Ishikawa (cell line): ENCODE measurements around the gene TEX10.

Experiments used
- CREB1 ChIP-seq: IDR thresholded peaks from 2 replicates; pipeline ENCODE4 v1.6.1; 2012; ENCODE audit warnings: low read depth
- MAX ChIP-seq: IDR thresholded peaks from 2 replicates; pipeline ENCODE4 v1.6.1; 2012
- NFIC ChIP-seq: IDR thresholded peaks from 2 replicates; pipeline ENCODE4 v1.6.1; 2012
- REST ChIP-seq: IDR thresholded peaks from 2 replicates; pipeline ENCODE4 v1.6.1; 2012; ENCODE audit warnings: low read depth, mild to moderate bottlenecking

- TF ChIP-seq REST (no peak), CREB1 (no peak), MAX (no peak), NFIC (no peak)
Observed at GRCh38 chr9:100354121-100354800, 1.5 kb upstream of the TEX10 start.
